HUDEP-2 (cell line): ENCODE data around the gene LRRC55.
A peak's percentile ranks its signal among the peaks of the same experiment; 100 is the strongest.

ENCODE experiments used
- DNase-seq, 76 experiments: peaks; one replicate each; lab custom pipeline; 2025; ENCODE audit not compliant: unreplicated experiment in 76 of 76; lab: John Stamatoyannopoulos, UW

The LRRC55 gene

GRCh38 chr11:57181678-57182305 lies at the start of gene LRRC55:
Gene LRRC55 (plus strand): TSS chr11:57181953. CDS start chr11:57182023, 70 bp downstream.
- no peak for DNase-seq

- DNase-seq: no peak
Observed at GRCh38 chr11:57133366-57134038, 48.3 kb upstream of the LRRC55 start.

- DNase-seq: no peak
Observed at GRCh38 chr11:57134284-57134683, 47.5 kb upstream of the LRRC55 start.

GRCh38 chr11:57135020-57135751 lies 46.6 kb upstream of the LRRC55 start:
- no peak for DNase-seq

GRCh38 chr11:57140568-57140967 lies 41.2 kb upstream of the LRRC55 start:
- DNase-seq: no peak

- DNase-seq: no peak
Observed at GRCh38 chr11:57143459-57143858, 38.3 kb upstream of the LRRC55 start.

GRCh38 chr11:57144075-57144474 lies 37.7 kb upstream of the LRRC55 start:
- DNase-seq: no peak

GRCh38 chr11:57144531-57145320 lies 37.0 kb upstream of the LRRC55 start:
- no peak for DNase-seq

GRCh38 chr11:57146301-57146700 lies 35.5 kb upstream of the LRRC55 start:
- DNase-seq: no peak

GRCh38 chr11:57148621-57149020 lies 33.1 kb upstream of the LRRC55 start:
- DNase-seq: no peak

- peak in 25 of 76 experiments; percentile 3 to 60 (median 22) for DNase-seq
Observed at GRCh38 chr11:57150454-57150917, 31.3 kb upstream of the LRRC55 start.

- DNase-seq: no peak
Observed at GRCh38 chr11:57152134-57152533, 29.6 kb upstream of the LRRC55 start.

- no peak for DNase-seq
Observed at GRCh38 chr11:57153448-57153847, 28.3 kb upstream of the LRRC55 start.

- no peak for DNase-seq
Observed at GRCh38 chr11:57154739-57155138, 27.0 kb upstream of the LRRC55 start.

GRCh38 chr11:57155400-57155799 lies 26.4 kb upstream of the LRRC55 start:
- no peak for DNase-seq

- DNase-seq: no peak
Observed at GRCh38 chr11:57155838-57156607, 25.7 kb upstream of the LRRC55 start.

GRCh38 chr11:57156928-57157327 lies 24.8 kb upstream of the LRRC55 start:
- DNase-seq: no peak

GRCh38 chr11:57157624-57158023 lies 24.1 kb upstream of the LRRC55 start:
- no peak for DNase-seq

GRCh38 chr11:57158180-57158579 lies 23.6 kb upstream of the LRRC55 start:
- DNase-seq: no peak

- DNase-seq: no peak
Observed at GRCh38 chr11:57158599-57158998, 23.2 kb upstream of the LRRC55 start.
